K562 (cell line): Measurements from ENCODE around the gene CLDN7. TPM values are rescaled to one million over a fixed set of nuclear protein-coding genes. Genes with fewer than 3 reads are reported as not detected.

Experiments used
- BMI1 ChIP-seq: fragments of 150-350 bp; IDR thresholded peaks from 2 replicates; pipeline ENCODE4 v1.6.1; 2014; ENCODE audit warnings: low read length
- BRF1 ChIP-seq: IDR thresholded peaks from 3 replicates; pipeline ENCODE4 v1.6.1; 2011; ENCODE audit warnings: borderline replicate concordance, mild to moderate bottlenecking; ENCODE audit not compliant: insufficient read length; ENCODE audit errors: extremely low read depth
- CBX2 ChIP-seq: fragments of 200-600 bp; sonication (generic); IDR thresholded peaks from one replicate; pipeline ENCODE4 v1.6.1; 2012; ENCODE audit warnings: mild to moderate bottlenecking, low read length, inconsistent platforms; ENCODE audit not compliant: insufficient read depth, poor library complexity, severe bottlenecking
- CBX8 ChIP-seq: fragments of 200-600 bp; sonication (generic); IDR thresholded peaks from 2 replicates; pipeline ENCODE4 v1.6.1; 2012; ENCODE audit warnings: borderline replicate concordance, mixed run types, low read depth, mild to moderate bottlenecking, moderate library complexity, mixed read lengths, low read length, control low read depth, inconsistent platforms; ENCODE audit not compliant: poor library complexity, severe bottlenecking; ENCODE audit errors: extremely low read depth
- CTBP1 ChIP-seq: fragments of 450-650 bp; IDR thresholded peaks from 2 replicates; pipeline ENCODE4 v1.6.1; 2016; ENCODE audit warnings: borderline replicate concordance
- ETV5 ChIP-seq: sonication (generic); formaldehyde crosslinking; IDR thresholded peaks from 2 replicates; pipeline ENCODE4 v1.4.0; 2020; ENCODE audit warnings: low read depth, mild to moderate bottlenecking, missing genetic modification reagents
- HEY1 ChIP-seq: fragments of 250-450 bp; sonication (Bioruptor Pico); IDR thresholded peaks from 2 replicates; pipeline ENCODE4 v1.5.0; 2020; ENCODE audit warnings: mild to moderate bottlenecking, moderate library complexity, borderline replicate concordance
- HMG20B ChIP-seq: fragments of 250-450 bp; sonication (Bioruptor Pico); IDR thresholded peaks from 2 replicates; pipeline ENCODE4 v1.5.0; 2021; ENCODE audit warnings: mild to moderate bottlenecking
- KLF6 ChIP-seq: fragments of 250-450 bp; sonication (Bioruptor Pico); IDR thresholded peaks from 2 replicates; pipeline ENCODE4 v1.4.0; 2020; ENCODE audit warnings: mild to moderate bottlenecking, moderate library complexity, borderline replicate concordance
- POLR2A ChIP-seq: fragments of 450-650 bp; conservative IDR thresholded peaks from 2 replicates; pipeline ENCODE4 v1.6.1; 2016
- RBM34 ChIP-seq: fragments of 200-400 bp; formaldehyde crosslinking; IDR thresholded peaks from 2 replicates; pipeline ENCODE4 v1.6.1; 2018; ENCODE audit warnings: low read length, borderline replicate concordance; ENCODE audit not compliant: insufficient read depth
- SIN3B ChIP-seq: fragments of 450-650 bp; IDR thresholded peaks from 2 replicates; pipeline ENCODE4 v1.6.1; 2017; ENCODE audit warnings: low read depth, mild to moderate bottlenecking, moderate library complexity
- U2AF2 ChIP-seq: fragments of 200-400 bp; formaldehyde crosslinking; optimal IDR thresholded peaks from 2 replicates; pipeline ENCODE3; 2017; ENCODE audit warnings: low read depth, mild to moderate bottlenecking, low read length
- ZNF184 ChIP-seq: sonication (generic); formaldehyde crosslinking; IDR thresholded peaks from 2 replicates; pipeline ENCODE4 v1.5.0; 2020; ENCODE audit warnings: missing genetic modification reagents
- polyA plus RNA-seq, 8 experiments: library from polyadenylated mRNA; depleted of rRNA in 4 of 8; stranded (reverse) in 5 of 8; unstranded in 3 of 8; fragments of >200 nt; fragmentation: Nextera tagmentation in 2 of 8; fragmentation: Illumina TruSeq in 1 of 8; extraction: Ambion mirVana in 2 of 8; extraction: Trizol in 1 of 8; gene quantifications; 2 replicates each; pipeline versions ENCODE4 v1.2.1 to v1.2.3, GENCODE V29; 2011 to 2014; ENCODE audit warnings: inconsistent platforms in 1 of 8, missing spikeins in 1 of 8
- total RNA-seq, 7 experiments: library from RNA; depleted of rRNA in 6 of 7; stranded (reverse); fragments of >200 nt in 6 of 7; fragmentation: Illumina TruSeq in 2 of 7; extraction: Trizol in 2 of 7; gene quantifications; 2 replicates each; pipeline versions ENCODE4 v1.2.1 to v1.2.3, GENCODE V29; 2011 to 2021; ENCODE audit warnings: low replicate concordance in 1 of 7
- TF ChIP-seq, protein P1 (sequence below): IDR thresholded peaks from 2 replicates; pipeline ENCODE4 v1.6.1; 2011; ENCODE audit warnings: borderline replicate concordance, low read depth, mild to moderate bottlenecking, moderate library complexity, low read length; ENCODE audit not compliant: insufficient read depth, poor library complexity, severe bottlenecking
- TF ChIP-seq, protein P2 (sequence below): sonication (generic); formaldehyde crosslinking; IDR thresholded peaks from 2 replicates; pipeline ENCODE4 v1.8.0; 2022; ENCODE audit warnings: missing genetic modification reagents, mild to moderate bottlenecking, borderline replicate concordance
- TF ChIP-seq, protein P3 (sequence below): fragments of 450-650 bp; IDR thresholded peaks from 2 replicates; pipeline ENCODE4 v1.6.1; 2014; ENCODE audit warnings: low read depth, mild to moderate bottlenecking, moderate library complexity, borderline replicate concordance
- TF ChIP-seq, protein P4 (sequence below): fragments of 450-650 bp; IDR thresholded peaks from 2 replicates; pipeline ENCODE4 v1.7.1; 2018; ENCODE audit warnings: mild to moderate bottlenecking, low read depth; ENCODE audit not compliant: partially characterized antibody

The CLDN7 gene
- total and polyA plus RNA-seq, 9 of the 15 experiments (the other 6 are each of a cell fraction or from before 2014, with no cell fraction given): 2.2 to 14.5 (median 7.6) TPM

GRCh38 chr17:7219812-7220592 is 42.3 kb downstream of the CLDN7 start, which contains the start of the genes ACADVL and DLG4 (continued):
- TF ChIP-seq BMI1: no peak
- no peak for TF ChIP-seq U2AF2
- TF ChIP-seq KLF6: no peak
- no peak for TF ChIP-seq RBM34
- no peak for TF ChIP-seq ZNF184
- no peak for TF ChIP-seq SIN3B
- TF ChIP-seq, protein P1, sequence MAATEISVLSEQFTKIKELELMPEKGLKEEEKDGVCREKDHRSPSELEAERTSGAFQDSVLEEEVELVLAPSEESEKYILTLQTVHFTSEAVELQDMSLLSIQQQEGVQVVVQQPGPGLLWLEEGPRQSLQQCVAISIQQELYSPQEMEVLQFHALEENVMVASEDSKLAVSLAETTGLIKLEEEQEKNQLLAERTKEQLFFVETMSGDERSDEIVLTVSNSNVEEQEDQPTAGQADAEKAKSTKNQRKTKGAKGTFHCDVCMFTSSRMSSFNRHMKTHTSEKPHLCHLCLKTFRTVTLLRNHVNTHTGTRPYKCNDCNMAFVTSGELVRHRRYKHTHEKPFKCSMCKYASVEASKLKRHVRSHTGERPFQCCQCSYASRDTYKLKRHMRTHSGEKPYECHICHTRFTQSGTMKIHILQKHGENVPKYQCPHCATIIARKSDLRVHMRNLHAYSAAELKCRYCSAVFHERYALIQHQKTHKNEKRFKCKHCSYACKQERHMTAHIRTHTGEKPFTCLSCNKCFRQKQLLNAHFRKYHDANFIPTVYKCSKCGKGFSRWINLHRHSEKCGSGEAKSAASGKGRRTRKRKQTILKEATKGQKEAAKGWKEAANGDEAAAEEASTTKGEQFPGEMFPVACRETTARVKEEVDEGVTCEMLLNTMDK: no peak
- no peak for TF ChIP-seq CTBP1
- TF ChIP-seq, protein P2, sequence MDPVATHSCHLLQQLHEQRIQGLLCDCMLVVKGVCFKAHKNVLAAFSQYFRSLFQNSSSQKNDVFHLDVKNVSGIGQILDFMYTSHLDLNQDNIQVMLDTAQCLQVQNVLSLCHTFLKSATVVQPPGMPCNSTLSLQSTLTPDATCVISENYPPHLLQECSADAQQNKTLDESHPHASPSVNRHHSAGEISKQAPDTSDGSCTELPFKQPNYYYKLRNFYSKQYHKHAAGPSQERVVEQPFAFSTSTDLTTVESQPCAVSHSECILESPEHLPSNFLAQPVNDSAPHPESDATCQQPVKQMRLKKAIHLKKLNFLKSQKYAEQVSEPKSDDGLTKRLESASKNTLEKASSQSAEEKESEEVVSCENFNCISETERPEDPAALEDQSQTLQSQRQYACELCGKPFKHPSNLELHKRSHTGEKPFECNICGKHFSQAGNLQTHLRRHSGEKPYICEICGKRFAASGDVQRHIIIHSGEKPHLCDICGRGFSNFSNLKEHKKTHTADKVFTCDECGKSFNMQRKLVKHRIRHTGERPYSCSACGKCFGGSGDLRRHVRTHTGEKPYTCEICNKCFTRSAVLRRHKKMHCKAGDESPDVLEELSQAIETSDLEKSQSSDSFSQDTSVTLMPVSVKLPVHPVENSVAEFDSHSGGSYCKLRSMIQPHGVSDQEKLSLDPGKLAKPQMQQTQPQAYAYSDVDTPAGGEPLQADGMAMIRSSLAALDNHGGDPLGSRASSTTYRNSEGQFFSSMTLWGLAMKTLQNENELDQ (CRISPR knock-in tag): no peak
- TF ChIP-seq, protein P3, sequence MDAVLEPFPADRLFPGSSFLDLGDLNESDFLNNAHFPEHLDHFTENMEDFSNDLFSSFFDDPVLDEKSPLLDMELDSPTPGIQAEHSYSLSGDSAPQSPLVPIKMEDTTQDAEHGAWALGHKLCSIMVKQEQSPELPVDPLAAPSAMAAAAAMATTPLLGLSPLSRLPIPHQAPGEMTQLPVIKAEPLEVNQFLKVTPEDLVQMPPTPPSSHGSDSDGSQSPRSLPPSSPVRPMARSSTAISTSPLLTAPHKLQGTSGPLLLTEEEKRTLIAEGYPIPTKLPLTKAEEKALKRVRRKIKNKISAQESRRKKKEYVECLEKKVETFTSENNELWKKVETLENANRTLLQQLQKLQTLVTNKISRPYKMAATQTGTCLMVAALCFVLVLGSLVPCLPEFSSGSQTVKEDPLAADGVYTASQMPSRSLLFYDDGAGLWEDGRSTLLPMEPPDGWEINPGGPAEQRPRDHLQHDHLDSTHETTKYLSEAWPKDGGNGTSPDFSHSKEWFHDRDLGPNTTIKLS: peak; percentile 62; the same call in 1 of the 2 replicates
- TF ChIP-seq ETV5 (CRISPR knock-in tag): no peak
- no peak for TF ChIP-seq HMG20B
- TF ChIP-seq BRF1: no peak
- no peak for TF ChIP-seq HEY1
- TF ChIP-seq CBX2: no peak
- TF ChIP-seq CBX8: no peak
- TF ChIP-seq, protein P4, sequence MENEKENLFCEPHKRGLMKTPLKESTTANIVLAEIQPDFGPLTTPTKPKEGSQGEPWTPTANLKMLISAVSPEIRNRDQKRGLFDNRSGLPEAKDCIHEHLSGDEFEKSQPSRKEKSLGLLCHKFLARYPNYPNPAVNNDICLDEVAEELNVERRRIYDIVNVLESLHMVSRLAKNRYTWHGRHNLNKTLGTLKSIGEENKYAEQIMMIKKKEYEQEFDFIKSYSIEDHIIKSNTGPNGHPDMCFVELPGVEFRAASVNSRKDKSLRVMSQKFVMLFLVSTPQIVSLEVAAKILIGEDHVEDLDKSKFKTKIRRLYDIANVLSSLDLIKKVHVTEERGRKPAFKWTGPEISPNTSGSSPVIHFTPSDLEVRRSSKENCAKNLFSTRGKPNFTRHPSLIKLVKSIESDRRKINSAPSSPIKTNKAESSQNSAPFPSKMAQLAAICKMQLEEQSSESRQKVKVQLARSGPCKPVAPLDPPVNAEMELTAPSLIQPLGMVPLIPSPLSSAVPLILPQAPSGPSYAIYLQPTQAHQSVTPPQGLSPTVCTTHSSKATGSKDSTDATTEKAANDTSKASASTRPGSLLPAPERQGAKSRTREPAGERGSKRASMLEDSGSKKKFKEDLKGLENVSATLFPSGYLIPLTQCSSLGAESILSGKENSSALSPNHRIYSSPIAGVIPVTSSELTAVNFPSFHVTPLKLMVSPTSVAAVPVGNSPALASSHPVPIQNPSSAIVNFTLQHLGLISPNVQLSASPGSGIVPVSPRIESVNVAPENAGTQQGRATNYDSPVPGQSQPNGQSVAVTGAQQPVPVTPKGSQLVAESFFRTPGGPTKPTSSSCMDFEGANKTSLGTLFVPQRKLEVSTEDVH: no peak
- TF ChIP-seq POLR2A: peak; percentile 68
